Prostate gland (tissue), 2 donors: ENCODE results near the gene IL10RB. TPM values are rescaled to one million over a fixed set of nuclear protein-coding genes. Genes with fewer than 3 reads are reported as not detected.

Source experiments
- DNase-seq: peaks from one replicate; pipeline ENCODE4 v3.0.0-alpha.2; 2019; ENCODE audit warnings: low spot score
- H3K27ac ChIP-seq, 2 donors: fragments of 200-600 bp; sonication (generic); 2 replicates each; pipeline ENCODE4 v1.5.1; 2017 to 2019
- H3K27me3 ChIP-seq: fragments of 200-600 bp; sonication (generic); replicated peaks from 2 replicates; pipeline ENCODE4 v1.5.1; 2019; ENCODE audit not compliant: insufficient read depth
- H3K36me3 ChIP-seq, 2 donors: fragments of 200-600 bp; sonication (generic); 1 replicate in 1 of 2; 2 replicates in 1 of 2; pipeline versions ENCODE4 v1.5.1 to v1.8.1; 2017 to 2019
- H3K4me1 ChIP-seq: fragments of 200-600 bp; sonication (generic); replicated peaks from 2 replicates; pipeline ENCODE4 v1.5.1; 2019
- H3K4me3 ChIP-seq, 2 donors: fragments of 200-600 bp; sonication (generic); 2 replicates each; pipeline ENCODE4 v1.5.1; 2017 to 2019
- H3K9me3 ChIP-seq: fragments of 200-600 bp; sonication (generic); 2 replicates; pipeline ENCODE4 v1.5.1; 2017
- CTCF ChIP-seq, 4 experiments: fragments of 200-600 bp in 2 of 4; fragments of 450-650 bp in 2 of 4; sonication (generic) in 2 of 4; IDR thresholded peaks; 1 replicate in 3 of 4; 2 replicates in 1 of 4; pipeline ENCODE4 v1.5.1; 2016 to 2019; ENCODE audit warnings: antibody characterized with exemption in 4 of 4, mild to moderate bottlenecking in 2 of 4, moderate library complexity in 2 of 4
- POLR2A ChIP-seq: fragments of 450-650 bp; IDR thresholded peaks from one replicate; pipeline ENCODE4 v1.6.1; 2016; ENCODE audit warnings: antibody characterized with exemption, mild to moderate bottlenecking
- POLR2AphosphoS5 ChIP-seq: sonication (generic); formaldehyde crosslinking; IDR thresholded peaks from one replicate; pipeline ENCODE4 v1.6.1; 2017; ENCODE audit warnings: antibody characterized with exemption
- WGBS: methylation state at CpG from one replicate; pipeline ENCODE4 v1.1.5; 2018; 5-methylcytosine and 5-hydroxymethylcytosine counted together
- intact Hi-C: fragments of 100-400 bp; cut with DNase I; formaldehyde crosslinking; loops from one replicate; pipeline ENCODE4 v1.14.2; 2022
- total RNA-seq, 2 donors: library from RNA; depleted of rRNA; stranded (reverse); fragments of >200 nt; gene quantifications; one replicate each; pipeline ENCODE4 v1.1.0, GENCODE V29; 2016

IL10RB gene
- total RNA-seq, 2 donors from 2014 or later = 29.3 to 30.8 TPM

- no peak for TF ChIP-seq POLR2A
- no peak for TF ChIP-seq CTCF (IDR thresholded peaks at IDR 0.05)
- TF ChIP-seq POLR2AphosphoS5 = no peak
- no peak overlapping the region for H3K27ac ChIP-seq
- no peaks in the 10 kb centered on the region for H3K27me3 ChIP-seq
- intact Hi-C loops = no loop called here
- no peaks in the 10 kb centered on the region for H3K4me1 ChIP-seq
- no peaks in the 10 kb centered on the region for H3K9me3 ChIP-seq
- no peak overlapping the region for H3K4me3 ChIP-seq
- no peak for DNase-seq
- 90% methylated on average over 4 of the region's 4 CpGs for WGBS
- H3K36me3 ChIP-seq = no peaks in the 10 kb centered on the region
These were observed 20.8 kb upstream of the IL10RB start for GRCh38 chr21:33245289-33245918.

GRCh38 chr21:33246506-33246905, 19.7 kb upstream of the IL10RB start:
- H3K27me3 ChIP-seq = no peaks in the 10 kb centered on the region
- no peaks in the 10 kb centered on the region for H3K4me1 ChIP-seq
- 90% methylated on average over 5 of the region's 5 CpGs for WGBS
- DNase-seq = no peak
- intact Hi-C loops = no loop called here
- H3K27ac ChIP-seq = no peak overlapping the region
- no peaks in the 10 kb centered on the region for H3K36me3 ChIP-seq
- no peak overlapping the region for H3K4me3 ChIP-seq
- no peaks in the 10 kb centered on the region for H3K9me3 ChIP-seq
- TF ChIP-seq POLR2A (no peak), CTCF (IDR thresholded peaks at IDR 0.05) (no peak), POLR2AphosphoS5 (no peak)

- Histone ChIP-seq H3K36me3 (no peaks in the 10 kb centered on the region), H3K27ac (no peak overlapping the region), H3K4me3 (no peak overlapping the region), H3K27me3 (no peaks in the 10 kb centered on the region), H3K4me1 (no peaks in the 10 kb centered on the region), H3K9me3 (no peaks in the 10 kb centered on the region)
- intact Hi-C loops = no loop called here
- no peak for DNase-seq
- TF ChIP-seq POLR2AphosphoS5 (no peak), POLR2A (no peak), CTCF (IDR thresholded peaks at IDR 0.05) (no peak)
- 95% methylated on average over 7 of the region's 7 CpGs for WGBS
These were observed 19.2 kb upstream of the IL10RB start for GRCh38 chr21:33246963-33247362.

GRCh38 chr21:33247599-33247998, 18.6 kb upstream of the IL10RB start:
- no peak overlapping the region for H3K27ac ChIP-seq
- H3K27me3 ChIP-seq = no peaks in the 10 kb centered on the region
- 65% methylated on average over 6 of the region's 6 CpGs for WGBS
- no peaks in the 10 kb centered on the region for H3K36me3 ChIP-seq
- intact Hi-C loops = no loop called here
- H3K4me3 ChIP-seq = no peak overlapping the region
- DNase-seq = no peak
- H3K4me1 ChIP-seq = no peaks in the 10 kb centered on the region
- no peaks in the 10 kb centered on the region for H3K9me3 ChIP-seq
- no peak for TF ChIP-seq POLR2A

- intact Hi-C loops = no loop called here
- 85% methylated on average over 7 of the region's 7 CpGs for WGBS
- Histone ChIP-seq H3K27ac (no peak overlapping the region), H3K4me3 (no peak overlapping the region), H3K36me3 (no peaks in the 10 kb centered on the region), H3K4me1 (no peaks in the 10 kb centered on the region), H3K9me3 (no peaks in the 10 kb centered on the region), H3K27me3 (no peaks in the 10 kb centered on the region)
- no peak for DNase-seq
- TF ChIP-seq CTCF (IDR thresholded peaks at IDR 0.05) (no peak), POLR2AphosphoS5 (no peak), POLR2A (no peak)
These were observed 16.7 kb upstream of the IL10RB start for GRCh38 chr21:33249331-33250002.
